Measurements from ENCODE around the gene PLXNA3. TPM values are rescaled to one million over a fixed set of nuclear protein-coding genes. Genes with fewer than 3 reads are reported as not detected.

PLXNA3 gene
- total and polyA plus RNA-seq, 10 of the 15 experiments (the other 5 are each of a cell fraction or from before 2014, with no cell fraction given), result 0.26 to 26.8 (median 3.4) TPM

- CTCF ChIA-PET, result no interaction called here
- POLR2A ChIA-PET, result interaction anchor here (0.7 to 1.5 kb wide), 2 partner anchors 12 to 979 kb away, joined by 4 read pairs; partner anchors contain the start of gene SLC10A3
- Histone ChIP-seq H3K9me3 (replicated peaks; ENCODE audit: control insufficient read depth, insufficient read depth, low read length) (no peaks in the 10 kb centered on the region; the same call in 2 of the 3 replicates), H4K20me1 (ENCODE audit: control insufficient read depth, insufficient read depth) (no peaks in the 10 kb centered on the region), H3K9ac (ENCODE audit: control insufficient read depth, insufficient read depth, low read length) (no peak overlapping the region), H3K4me2 (ENCODE audit: control insufficient read depth, insufficient read depth) (no peak overlapping the region), H3K79me2 (ENCODE audit: control insufficient read depth, insufficient read depth, low read length) (no peaks in the 10 kb centered on the region), H2AFZ (ENCODE audit: control insufficient read depth, low read depth, low read length) (no peak overlapping the region), H3K4me3 (no peak overlapping the region), H3K36me3 (ENCODE audit: control insufficient read depth in 2 of 2, insufficient read depth in 2 of 2, low read length in 1 of 2) (no peaks in the 10 kb centered on the region), H3K27ac (ENCODE audit: control insufficient read depth, insufficient read depth) (no peak overlapping the region), H3K4me1 (ENCODE audit: control insufficient read depth, insufficient read depth, low read length) (peaks cover 5% of the 10 kb centered on the region), H3K27me3 (replicated peaks in 1 of 2; ENCODE audit: control insufficient read depth in 2 of 2, insufficient read depth in 2 of 2, low read length in 1 of 2) (no peaks in the 10 kb centered on the region)
- RAD21 ChIA-PET (ENCODE audit: unreplicated experiment), result no interaction called here
- FAIRE-seq, result no peak
- in situ Hi-C loops (cut with MboI), result no loop called here
- 35% methylated on average over 8 of the region's 8 CpGs for WGBS (ENCODE audit: insufficient coverage, insufficient replicate concordance, low lambda C conversion rate, missing lambda C conversion rate)
- SMC1A ChIA-PET (ENCODE audit: uncharacterized antibody, unreplicated experiment), result interaction anchor here (0.6 kb wide), 1 partner anchor 9 kb away, joined by 3 read pairs; no protein-coding TSS in a partner anchor
- no peak for ATAC-seq
- DNase-seq (ENCODE audit: low read depth, low spot score), result no peak
- BruUV-seq (replicated peaks), result no TSS peak
- intact Hi-C loops (cut with micrococcal nuclease; ENCODE audit: unreplicated experiment), result no loop called here
- no peak for TF ChIP-seq IKZF2 (IDR thresholded peaks at IDR 0.05)
- no peak for TF ChIP-seq SREBF1 (IDR thresholded peaks at IDR 0.05; ENCODE audit: low read length)
- no peak for TF ChIP-seq E4F1 (IDR thresholded peaks at IDR 0.05; ENCODE audit: borderline replicate concordance, partially characterized antibody)
- no peak for TF ChIP-seq IRF5 (IDR thresholded peaks at IDR 0.05; ENCODE audit: borderline replicate concordance)
- TF ChIP-seq E2F8 (IDR thresholded peaks at IDR 0.05; ENCODE audit: low read depth, partially characterized antibody), result no peak
- TF ChIP-seq HDAC2 (IDR thresholded peaks at IDR 0.05), result no peak
- TF ChIP-seq BCL3 (IDR thresholded peaks at IDR 0.05; ENCODE audit: borderline replicate concordance, insufficient read depth, low read depth, low read length, poor library complexity, severe bottlenecking), result no peak
- no peak for TF ChIP-seq TAF1 (IDR thresholded peaks at IDR 0.05; ENCODE audit: borderline replicate concordance, low read depth, low read length)
- no peak for TF ChIP-seq ZNF592 (IDR thresholded peaks at IDR 0.05)
- TF ChIP-seq MEF2A (IDR thresholded peaks at IDR 0.05; ENCODE audit: insufficient read depth, low read depth, low read length), result no peak
- no peak for TF ChIP-seq SPI1 (IDR thresholded peaks at IDR 0.05; ENCODE audit: borderline replicate concordance, insufficient read depth, low read depth, low read length)
Observed at GRCh38 chrX:154502098-154502497, 44.0 kb downstream of the PLXNA3 start.
